SJCRH30 (cell line): ENCODE results near the gene TUBA1B. TPM values are rescaled to one million over a fixed set of nuclear protein-coding genes. Genes with fewer than 3 reads are reported as not detected.

Experiments
- DNase-seq, 2 experiments: peaks; one replicate each; pipeline ENCODE4 v3.0.0-alpha.2; 2015 to 2020
- H3K27ac ChIP-seq: fragments of 250-450 bp; sonication (Bioruptor Pico); 2 replicates; pipeline ENCODE4 v1.5.1; 2020; ENCODE audit warnings: mild to moderate bottlenecking, moderate library complexity
- H3K27me3 ChIP-seq: fragments of 250-450 bp; sonication (Bioruptor Pico); 2 replicates; pipeline ENCODE4 v1.5.1; 2020; ENCODE audit warnings: mild to moderate bottlenecking, moderate library complexity
- H3K36me3 ChIP-seq: fragments of 250-450 bp; sonication (Bioruptor Pico); 2 replicates; pipeline ENCODE4 v1.5.1; 2020; ENCODE audit warnings: mild to moderate bottlenecking, moderate library complexity
- H3K4me1 ChIP-seq: fragments of 250-450 bp; sonication (Bioruptor Pico); 2 replicates; pipeline ENCODE4 v1.5.1; 2020; ENCODE audit warnings: mild to moderate bottlenecking, moderate library complexity
- H3K4me3 ChIP-seq: fragments of 250-450 bp; sonication (Bioruptor Pico); 2 replicates; pipeline ENCODE4 v1.5.1; 2020; ENCODE audit warnings: mild to moderate bottlenecking, moderate library complexity
- H3K9me3 ChIP-seq: fragments of 250-450 bp; sonication (Bioruptor Pico); replicated peaks from 2 replicates; pipeline ENCODE4 v1.5.1; 2020; ENCODE audit warnings: mild to moderate bottlenecking, moderate library complexity
- total RNA-seq: library from RNA; depleted of rRNA; stranded (reverse); fragments of >200 nt; shearing (Covaris generic); gene quantifications from 2 replicates; pipeline ENCODE4 v1.2.3, GENCODE V29; 2014; rRNA removed

Gene TUBA1B
- total RNA-seq, 1 experiment from 2014 or later: 5,262 TPM

DNA sequence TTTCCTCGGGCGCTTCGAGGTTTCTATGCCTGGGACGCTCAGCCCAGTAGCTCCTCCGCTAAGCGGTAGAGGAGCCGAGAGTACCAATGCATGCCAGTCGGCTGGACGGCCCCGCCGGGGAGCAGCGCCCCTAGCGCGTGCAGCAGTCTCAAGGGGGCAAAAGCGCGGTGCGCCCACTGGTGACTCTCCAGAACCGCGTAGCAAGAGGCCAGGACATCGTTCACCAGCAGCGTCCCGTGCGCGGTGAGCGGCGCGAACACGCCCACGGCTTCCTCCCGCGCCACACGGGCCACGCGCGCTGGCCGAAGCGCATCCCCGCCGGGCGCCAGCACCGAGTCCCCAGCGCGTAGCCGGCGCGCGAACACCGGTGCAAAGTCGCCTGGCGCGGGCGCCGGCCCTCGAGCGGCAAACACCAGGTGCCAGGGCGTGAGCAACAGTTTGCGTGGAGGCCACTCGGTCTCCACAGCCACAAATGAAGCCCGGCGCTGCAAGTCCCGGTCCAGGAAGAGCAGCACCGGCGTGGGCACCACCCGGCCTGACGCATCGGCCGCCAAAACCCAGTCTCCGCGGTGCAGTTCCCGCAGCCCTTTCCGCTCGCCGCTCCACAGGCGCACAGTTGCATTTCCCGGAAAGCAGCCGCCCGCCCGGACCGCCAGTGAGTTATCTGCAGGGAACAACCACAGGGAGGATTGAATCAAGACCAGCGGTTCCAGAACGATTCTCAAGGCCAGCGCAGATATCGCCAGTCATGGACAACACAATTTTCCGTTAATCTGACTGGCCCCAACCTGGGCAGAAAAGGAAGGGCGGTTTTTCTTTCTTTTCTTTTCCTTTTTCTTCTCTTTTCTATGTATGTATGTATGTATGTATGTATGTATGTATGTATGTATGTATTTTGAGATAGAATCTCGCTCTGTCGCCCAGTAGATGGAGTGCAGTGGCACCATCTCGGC is 41.1 kb downstream of the TUBA1B start:
- Histone ChIP-seq H3K27me3 (no peaks in the 10 kb centered on the region), H3K9me3 (no peaks in the 10 kb centered on the region), H3K4me3 (no peak overlapping the region), H3K36me3 (no peaks in the 10 kb centered on the region), H3K27ac (no peak overlapping the region), H3K4me1 (peaks cover 10% of the 10 kb centered on the region)
- DNase-seq: no peak

DNA sequence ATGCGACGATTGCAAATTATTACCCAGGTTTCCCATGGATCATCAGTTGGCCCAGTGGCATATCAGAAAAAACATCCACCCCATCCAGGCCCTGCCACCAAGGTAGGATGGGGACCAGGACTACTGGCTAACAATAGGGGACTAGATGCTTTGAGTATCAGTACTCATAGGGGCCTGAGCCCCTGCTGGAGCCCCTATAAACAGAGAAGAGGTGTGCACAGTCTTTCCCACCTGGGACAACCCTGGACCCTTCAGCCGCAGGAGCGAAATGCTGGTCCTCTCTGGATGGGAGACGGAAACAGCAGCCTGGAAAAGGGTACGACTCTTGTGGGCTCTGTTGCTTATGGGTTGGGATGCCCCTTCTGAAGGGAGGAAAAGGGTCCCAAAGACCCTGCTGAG is 42.3 kb downstream of the TUBA1B start:
- no peak for DNase-seq
- peaks cover 6% of the 10 kb centered on the region; the same call in 1 of the 2 replicates for H3K9me3 ChIP-seq
- H3K4me1 ChIP-seq: peaks cover 10% of the 10 kb centered on the region
- H3K36me3 ChIP-seq: no peaks in the 10 kb centered on the region
- H3K4me3 ChIP-seq: no peak overlapping the region
- no peak overlapping the region for H3K27ac ChIP-seq
- no peaks in the 10 kb centered on the region for H3K27me3 ChIP-seq

DNA sequence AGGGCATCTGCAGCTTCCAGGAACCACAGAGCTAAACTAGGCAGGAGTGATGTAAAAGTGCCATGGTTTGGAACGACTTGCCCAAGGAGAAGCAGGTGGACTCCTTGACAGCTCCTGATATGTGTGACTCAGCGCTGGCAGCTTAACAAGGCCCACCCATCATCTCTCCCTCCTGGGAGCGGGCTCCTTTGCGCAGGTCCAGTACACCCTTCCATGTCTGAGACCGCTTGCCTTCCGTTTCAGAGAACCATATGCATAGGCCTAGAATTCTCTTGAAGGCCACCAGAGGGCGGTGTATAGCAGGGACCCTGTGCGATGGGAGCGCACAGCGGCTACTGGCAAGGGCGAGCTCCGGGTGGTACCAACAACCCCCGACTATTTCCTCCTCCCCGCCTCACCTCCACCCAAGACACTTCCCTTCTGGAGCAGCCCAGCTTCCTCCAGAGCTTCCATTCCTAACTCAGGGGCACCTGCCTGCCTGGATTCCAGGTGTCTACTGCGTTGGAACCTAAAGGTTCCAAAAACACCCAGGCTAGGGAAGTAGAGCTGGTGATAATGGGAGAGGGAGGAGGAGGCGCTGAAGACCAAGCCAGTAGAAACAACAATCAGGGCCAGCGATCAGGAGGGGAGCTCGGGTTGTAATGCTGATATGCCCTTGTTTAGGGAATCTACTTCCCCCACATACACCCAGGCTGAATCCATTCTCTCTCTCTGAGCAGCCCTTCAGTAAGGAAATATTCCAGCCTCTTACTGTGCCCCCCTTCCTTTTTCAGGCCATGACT is 42.9 kb downstream of the TUBA1B start:
- no peak overlapping the region for H3K27ac ChIP-seq

DNA sequence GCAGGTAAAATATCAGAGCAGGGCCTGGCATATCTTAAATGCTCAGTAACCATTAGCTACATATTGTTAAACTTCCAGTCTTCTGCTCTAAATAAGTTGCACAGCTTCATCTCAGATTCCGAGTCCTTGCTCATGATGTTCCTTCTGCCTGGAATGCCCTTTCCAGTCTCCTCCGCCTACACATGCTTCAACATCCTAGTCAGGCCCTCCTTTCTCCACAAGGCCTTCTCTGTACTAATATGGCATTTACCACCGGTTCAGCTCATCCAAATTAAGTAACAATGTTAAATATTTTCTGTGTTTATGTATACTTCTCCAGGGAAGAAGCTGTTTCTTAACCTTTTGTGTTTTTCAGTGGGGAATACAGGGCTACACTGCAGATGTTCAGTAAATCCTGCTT is 45.1 kb downstream of the TUBA1B start:
- Histone ChIP-seq H3K4me1 (peaks cover 10% of the 10 kb centered on the region), H3K36me3 (no peaks in the 10 kb centered on the region), H3K9me3 (peaks cover 6% of the 10 kb centered on the region; the same call in 1 of the 2 replicates), H3K4me3 (no peak overlapping the region), H3K27ac (no peak overlapping the region), H3K27me3 (no peaks in the 10 kb centered on the region)
- no peak for DNase-seq

More for the DNA sequence above, 42.9 kb downstream of the TUBA1B start:
- peak overlapping the region; percentile 34 for H3K4me3 ChIP-seq
- H3K36me3 ChIP-seq: no peaks in the 10 kb centered on the region
- DNase-seq: peak; percentile 94 to 99
- H3K27me3 ChIP-seq: no peaks in the 10 kb centered on the region
- H3K9me3 ChIP-seq: peaks cover 6% of the 10 kb centered on the region; the same call in 1 of the 2 replicates
- peaks cover 10% of the 10 kb centered on the region for H3K4me1 ChIP-seq

DNA sequence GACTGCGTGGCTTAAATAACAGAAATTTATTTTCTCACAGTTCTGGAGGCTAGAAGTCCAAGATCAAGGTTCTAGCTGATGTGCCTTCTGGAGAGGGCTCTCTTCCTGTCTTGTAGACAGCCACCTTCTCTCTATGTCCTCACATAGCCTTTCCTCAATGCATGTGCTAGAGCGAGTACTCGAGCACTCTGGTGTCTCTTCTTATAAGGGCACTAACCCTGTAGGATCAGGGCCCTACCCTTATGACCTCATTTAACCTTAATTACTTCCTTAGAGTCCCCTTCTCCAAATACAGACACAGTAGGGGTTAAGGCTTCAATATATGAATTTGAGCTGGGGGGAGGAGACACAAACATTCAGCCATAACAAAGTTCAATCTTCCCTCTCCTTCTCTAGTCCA is 46.8 kb downstream of the TUBA1B start:
- Histone ChIP-seq H3K27ac (no peak overlapping the region), H3K36me3 (no peaks in the 10 kb centered on the region), H3K4me1 (peaks cover 24% of the 10 kb centered on the region), H3K4me3 (no peak overlapping the region), H3K9me3 (peaks cover 6% of the 10 kb centered on the region; the same call in 1 of the 2 replicates), H3K27me3 (no peaks in the 10 kb centered on the region)
- DNase-seq: no peak

DNA sequence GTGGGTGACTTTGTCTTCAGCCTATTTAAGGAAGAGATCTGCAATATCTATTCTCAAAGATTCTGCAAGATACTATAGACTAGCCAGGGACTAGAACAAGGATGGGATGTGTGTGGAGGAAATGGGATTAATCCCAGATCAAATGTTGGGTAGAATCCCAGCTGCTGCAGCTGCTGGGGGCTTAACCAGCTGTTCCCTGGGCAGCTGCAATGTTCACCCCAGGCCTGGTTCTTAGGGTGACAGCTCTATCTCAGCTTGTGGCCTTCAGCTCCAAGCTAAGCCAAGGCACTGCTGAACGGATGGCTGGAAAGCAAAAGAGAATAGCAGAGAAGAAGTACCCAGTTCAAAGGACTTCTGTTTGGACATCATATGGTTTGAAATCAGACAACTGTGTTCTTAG is 51.4 kb downstream of the TUBA1B start:
- Histone ChIP-seq H3K36me3 (no peaks in the 10 kb centered on the region), H3K4me1 (peaks cover 28% of the 10 kb centered on the region), H3K9me3 (peaks cover 6% of the 10 kb centered on the region; the same call in 1 of the 2 replicates), H3K4me3 (no peak overlapping the region), H3K27ac (peak overlapping the region; percentile 84), H3K27me3 (no peaks in the 10 kb centered on the region)
- DNase-seq: peak; percentile 96 to 99

Other genes with a start within 250 kb of the TUBA1B start
- 6.5 and 8.6 TPM in 2 replicates for gene FKBP11, start 205.9 kb downstream of the TUBA1B start, total RNA-seq
- 80.9 and 82.1 TPM in 2 replicates for gene ARF3, start 173.9 kb downstream of the TUBA1B start, total RNA-seq
- gene WNT10B, start 159.7 kb downstream of the TUBA1B start, total RNA-seq: 2.8 and 3.0 TPM in 2 replicates
- not detected in 2 replicates for gene WNT1, start 153.1 kb downstream of the TUBA1B start, total RNA-seq
- gene DDN, start 132.0 kb downstream of the TUBA1B start, total RNA-seq: 5.0 and 5.5 TPM in 2 replicates
- 37.1 and 43.0 TPM in 2 replicates for gene PRKAG1, start 112.6 kb downstream of the TUBA1B start, total RNA-seq
- 30.1 and 31.2 TPM in 2 replicates for gene KMT2D, start 70.6 kb downstream of the TUBA1B start, total RNA-seq
- 8.8 and 9.0 TPM in 2 replicates for gene RHEBL1, start 61.4 kb downstream of the TUBA1B start, total RNA-seq
- gene DHH, start 36.6 kb downstream of the TUBA1B start, total RNA-seq: 0.04 and 0.13 TPM in 2 replicates
- gene LMBR1L, start 20.5 kb downstream of the TUBA1B start, total RNA-seq: 17.8 and 28.9 TPM in 2 replicates
- gene TUBA1A, start 57.7 kb upstream of the TUBA1B start, total RNA-seq: 481 and 482 TPM in 2 replicates
- gene TUBA1C, start 133.7 kb upstream of the TUBA1B start, total RNA-seq: 396 and 398 TPM in 2 replicates
- gene PRPH, start 163.8 kb upstream of the TUBA1B start, total RNA-seq: 1.7 and 3.9 TPM in 2 replicates
- gene TROAP, start 191.9 kb upstream of the TUBA1B start, total RNA-seq: 79.4 and 87.0 TPM in 2 replicates
- gene C1QL4, start 205.8 kb upstream of the TUBA1B start, total RNA-seq: 1.7 and 2.1 TPM in 2 replicates
- 10.7 and 11.9 TPM in 2 replicates for gene DNAJC22, start 215.5 kb upstream of the TUBA1B start, total RNA-seq
- gene SPATS2, start 236.1 kb upstream of the TUBA1B start, total RNA-seq: 67.6 and 72.6 TPM in 2 replicates